Activated gamma-delta T cell treated with Interleukin-2 at 50 U/mL for 16 hours (primary cell): Measurements from ENCODE around the gene GRB14.

ENCODE experiments used
- DNase-seq: peaks from one replicate; pipeline ENCODE4 v3.0.0-alpha.2; 2020

GRB14 gene

GRCh38 chr2:164609790-164610189 is 11.5 kb downstream of the GRB14 start:
- DNase-seq = no peak

DNA sequence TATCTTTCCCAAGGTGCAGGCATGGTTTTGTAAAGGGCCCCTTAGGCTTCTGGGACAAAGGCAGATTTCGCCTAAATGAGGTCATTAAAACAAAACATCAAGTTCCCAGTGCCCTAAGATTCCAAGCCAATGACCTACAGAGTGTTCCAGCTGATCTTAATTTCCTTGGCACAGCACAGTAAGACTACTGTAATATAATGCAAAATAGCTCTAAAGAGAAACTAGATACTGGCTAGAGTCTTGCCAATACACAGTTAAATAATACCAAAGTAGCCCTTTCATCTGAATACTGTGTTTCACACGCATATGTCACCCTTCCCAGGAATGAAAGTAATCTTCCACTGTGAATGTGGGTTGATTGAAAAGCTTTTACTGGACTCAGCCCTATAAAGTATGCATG is 14.7 kb downstream of the GRB14 start:
- DNase-seq = no peak

DNA sequence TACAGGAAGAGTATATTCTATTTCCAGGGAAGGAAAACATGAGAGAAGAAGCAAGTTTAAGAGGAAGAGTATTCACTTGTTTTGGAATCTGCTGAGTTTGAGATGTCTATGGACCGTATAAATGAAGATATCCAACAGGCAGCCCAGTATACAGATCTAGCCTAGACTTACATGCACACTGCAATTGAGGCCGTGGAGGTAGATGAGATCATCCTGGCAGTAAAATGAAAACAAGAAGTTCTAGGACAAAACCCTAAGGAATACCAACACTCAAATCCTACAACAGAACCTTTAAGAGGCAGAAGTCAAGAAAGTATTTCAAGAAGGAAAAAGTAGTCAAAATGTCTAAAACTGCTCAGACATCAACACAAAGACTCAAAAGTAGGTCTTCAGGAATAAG is 16.0 kb downstream of the GRB14 start:
- DNase-seq = no peak

DNA sequence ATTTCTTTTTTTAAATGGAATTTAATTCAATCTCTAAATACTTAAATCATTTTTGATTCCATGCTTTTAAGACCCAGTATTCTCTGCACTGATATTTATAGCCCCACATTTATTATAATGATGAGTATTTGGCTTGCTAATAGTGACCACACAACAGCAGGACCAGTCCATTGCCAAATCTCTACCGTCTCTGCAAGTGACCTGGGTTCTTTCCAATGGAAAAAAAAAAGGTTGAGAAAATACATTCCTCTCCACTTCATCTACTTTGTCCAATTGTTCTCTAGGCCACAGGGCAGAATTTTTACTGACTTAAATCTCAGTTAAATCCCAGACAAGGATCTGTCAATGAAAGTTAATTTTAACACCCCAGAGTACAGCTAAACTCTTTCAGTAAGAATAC is 20.5 kb downstream of the GRB14 start:
- DNase-seq = no peak

DNA sequence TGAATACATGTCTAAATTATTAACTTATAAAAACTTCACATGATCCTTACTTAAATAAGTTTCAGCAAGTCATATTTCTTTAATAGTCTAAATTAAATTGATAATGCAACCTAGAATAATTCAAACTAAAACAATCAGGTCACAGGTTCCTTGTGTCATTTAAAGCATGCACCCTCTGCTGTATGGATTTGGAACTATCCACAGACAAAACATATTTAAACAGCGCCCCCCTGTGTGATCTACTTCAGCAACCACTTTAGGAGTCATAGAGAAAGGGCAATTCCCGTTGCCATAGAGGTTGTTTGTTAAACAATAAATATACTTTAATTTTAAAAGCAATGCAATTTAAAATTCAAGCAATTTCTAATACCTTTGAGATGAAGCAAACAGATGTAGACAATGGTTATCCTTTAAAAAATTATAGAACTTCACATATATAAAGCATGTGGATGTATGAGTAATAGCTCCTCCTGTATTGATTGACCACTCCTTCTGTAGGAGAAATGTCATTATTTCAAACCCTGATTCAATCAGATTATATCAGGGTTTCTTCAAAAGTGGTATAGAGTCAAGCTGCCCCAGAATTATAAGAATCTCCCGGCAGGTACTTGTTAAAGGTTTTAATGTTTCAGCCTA is 21.2 kb downstream of the GRB14 start:
- DNase-seq = no peak

DNA sequence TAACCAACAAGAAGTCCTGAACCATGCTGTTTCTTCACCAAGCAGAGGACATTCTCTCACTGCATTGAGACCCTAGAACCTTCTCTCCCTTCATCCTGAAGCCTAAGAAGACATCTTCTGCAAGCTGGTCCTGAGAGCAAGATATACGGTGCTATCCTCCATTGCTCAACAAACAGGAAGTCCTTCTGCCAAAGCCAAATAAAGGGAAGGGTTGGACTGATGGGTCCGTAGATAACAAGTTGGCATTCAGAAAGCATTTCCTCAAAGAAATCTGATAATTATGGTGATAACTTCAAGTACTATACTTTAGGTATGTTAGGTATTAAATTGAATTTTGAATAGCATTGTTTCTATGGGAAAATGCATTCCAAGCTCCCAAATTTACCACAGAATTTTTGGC is 23.3 kb downstream of the GRB14 start:
- no peak for DNase-seq

DNA sequence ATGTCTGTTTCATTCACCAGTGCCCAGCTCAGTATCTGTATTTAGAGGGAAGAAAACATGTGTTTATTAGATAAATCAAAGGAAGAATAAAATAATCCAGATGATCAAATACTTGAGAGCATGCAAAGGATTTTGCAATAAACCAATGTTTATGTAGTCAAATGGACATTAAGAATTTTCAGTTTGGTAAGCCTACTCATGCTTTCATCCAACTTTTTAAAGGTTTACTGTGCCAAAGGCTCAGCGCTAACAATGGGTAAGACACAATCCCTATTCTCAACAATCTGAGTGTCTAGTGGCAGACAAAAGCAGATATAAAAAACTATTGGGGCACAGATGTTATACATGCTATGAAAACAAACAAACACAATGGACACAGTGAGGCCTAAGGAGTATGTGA is 26.3 kb downstream of the GRB14 start:
- DNase-seq = no peak

DNA sequence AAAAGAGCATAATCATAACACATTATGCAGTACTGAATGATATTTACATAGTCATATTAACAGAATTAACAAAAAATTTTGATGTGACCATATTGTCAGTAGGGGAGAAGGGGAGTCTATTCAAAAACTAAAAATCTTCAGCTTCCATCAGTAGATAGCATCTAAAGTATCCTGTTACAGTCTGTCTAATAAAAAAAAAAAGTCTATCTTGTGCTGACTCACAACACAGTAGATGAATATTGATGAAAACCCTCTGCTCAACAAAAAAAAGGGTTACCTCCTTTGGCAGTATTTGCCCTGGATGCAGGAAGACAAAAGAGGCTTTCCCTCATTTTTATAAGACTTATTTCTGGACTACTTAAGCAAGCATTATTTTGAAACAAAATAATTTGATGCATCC is 27.3 kb downstream of the GRB14 start:
- DNase-seq = no peak

DNA sequence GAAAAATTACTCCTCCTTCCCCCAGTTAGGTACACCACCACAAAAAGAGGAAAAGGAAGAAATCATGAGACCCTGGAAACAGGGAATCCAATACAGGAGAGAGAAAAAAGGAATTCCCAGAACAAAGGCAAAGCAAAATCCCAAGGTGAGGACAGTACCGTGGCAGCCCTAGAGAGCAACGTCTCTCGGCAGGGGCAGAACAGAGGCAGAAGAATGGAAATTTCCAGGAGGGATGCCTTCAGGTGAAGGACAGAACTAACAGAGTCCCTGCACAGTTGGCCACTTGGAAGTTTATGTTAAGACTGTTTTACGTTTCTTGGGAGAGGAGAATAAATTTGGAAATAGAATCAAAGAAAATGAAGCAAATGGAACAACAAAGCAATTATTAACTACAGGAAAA is 27.7 kb downstream of the GRB14 start:
- DNase-seq = no peak

DNA sequence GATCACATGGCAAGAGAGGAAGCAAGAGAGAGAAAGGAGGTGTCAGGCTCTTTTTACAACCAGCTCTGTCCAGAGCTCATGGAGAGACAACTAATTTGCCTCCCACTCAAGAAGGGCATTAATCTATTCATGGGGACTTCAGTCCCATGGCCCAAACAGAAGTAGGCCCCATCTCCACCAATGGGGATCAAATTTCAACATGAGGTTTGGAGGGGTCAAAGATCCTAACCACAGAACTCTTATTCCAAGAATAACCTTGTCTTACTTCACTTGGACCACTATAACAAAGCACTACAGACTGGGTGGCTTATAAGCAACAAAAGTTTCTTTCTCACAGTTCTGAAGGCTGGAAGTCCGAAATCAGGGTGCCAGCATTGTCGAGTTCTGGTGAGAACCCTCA is 31.8 kb downstream of the GRB14 start:
- DNase-seq = no peak

GRCh38 chr2:164581050-164581449 is 40.2 kb downstream of the GRB14 start:
- DNase-seq = no peak

DNA sequence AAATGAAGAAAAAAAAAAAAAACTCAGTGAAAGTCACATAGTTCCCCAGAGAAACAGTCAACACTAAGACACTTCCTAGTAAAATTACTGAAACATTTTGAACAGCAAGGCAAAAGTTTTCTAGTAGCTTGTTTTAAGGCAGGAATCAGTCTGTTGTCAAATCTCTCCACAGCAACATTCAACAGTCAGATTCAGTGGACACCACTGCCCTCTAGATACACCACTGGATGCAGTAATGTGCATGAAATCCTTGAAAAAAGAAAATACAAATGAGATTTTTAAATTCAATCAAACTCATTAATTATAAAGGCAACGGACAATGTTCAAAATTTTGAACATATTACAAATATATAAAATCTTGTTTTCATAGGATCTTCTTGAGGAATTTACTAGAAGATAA is 46.4 kb downstream of the GRB14 start:
- no peak for DNase-seq

- DNase-seq = no peak
Observed at GRCh38 chr2:164570475-164570874, 50.8 kb downstream of the GRB14 start.

DNA sequence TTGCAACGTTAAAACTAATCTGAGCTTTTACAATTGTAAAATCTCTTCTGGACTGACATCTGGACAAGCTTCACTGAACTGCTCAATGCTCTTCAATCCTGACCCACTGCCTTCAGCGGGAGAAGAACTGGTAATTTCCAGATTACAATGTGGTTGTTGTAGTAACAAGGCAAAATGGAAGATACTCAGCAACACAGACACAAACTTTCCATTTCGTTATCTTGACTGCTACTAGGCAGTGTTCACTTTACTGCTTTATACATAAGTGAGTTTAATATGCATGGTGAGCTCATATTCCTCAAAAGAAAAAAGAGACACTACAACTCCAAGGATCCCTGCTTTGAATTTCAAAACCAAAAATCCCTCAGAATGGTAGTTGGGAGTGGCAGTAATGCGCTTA is 51.9 kb downstream of the GRB14 start:
- no peak for DNase-seq

GRCh38 chr2:164568317-164568716 is 53.0 kb downstream of the GRB14 start:
- DNase-seq = no peak

DNA sequence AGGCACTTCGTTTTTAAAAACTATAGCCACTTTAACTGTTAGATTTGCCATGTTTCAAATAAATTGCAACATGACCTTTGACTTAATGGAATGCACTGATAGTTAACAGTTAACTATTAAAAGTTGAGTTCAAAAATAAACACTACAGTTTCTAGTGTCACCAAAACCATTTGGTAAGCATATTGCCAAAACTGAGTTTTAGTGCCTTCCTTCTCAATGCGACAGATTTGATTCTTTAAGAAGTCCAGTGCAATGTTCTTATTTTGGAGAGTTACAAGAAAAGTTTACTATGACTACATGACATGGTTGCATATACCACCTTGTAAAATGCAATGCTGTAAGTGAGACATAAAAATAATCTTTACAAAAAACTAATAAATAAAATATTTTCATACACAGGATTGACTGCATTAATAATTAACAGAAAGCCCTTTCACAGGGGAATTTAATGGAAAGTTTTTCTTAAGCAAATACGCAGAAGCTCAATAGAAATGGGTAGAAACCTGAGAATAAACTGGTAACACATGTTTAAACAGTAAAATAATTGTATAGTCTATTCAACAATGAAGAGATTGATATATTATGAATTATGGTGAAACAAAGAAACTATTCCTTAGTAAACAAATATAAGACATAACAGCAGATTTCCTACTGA is 53.8 kb downstream of the GRB14 start:
- DNase-seq = no peak

DNA sequence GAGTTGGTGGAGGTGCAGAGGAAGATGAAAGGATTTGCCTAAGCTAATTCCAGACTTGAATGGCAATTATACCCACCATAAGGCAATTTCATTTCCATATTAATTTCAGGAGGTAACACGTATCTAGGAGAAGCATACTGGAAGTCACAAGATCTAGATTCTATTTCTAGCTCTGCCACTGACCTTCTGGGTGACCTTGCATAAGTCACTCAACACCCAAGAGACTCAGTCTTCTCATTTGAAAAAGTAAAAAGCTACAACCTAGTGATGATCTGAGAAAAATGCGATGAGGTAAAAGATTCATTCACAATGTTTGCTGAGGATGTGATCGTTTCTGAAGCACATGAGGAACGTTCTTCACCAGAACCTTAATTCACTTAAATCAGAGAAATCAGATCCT is 55.9 kb downstream of the GRB14 start:
- no peak for DNase-seq

GRCh38 chr2:164562666-164563065 is 58.6 kb downstream of the GRB14 start:
- no peak for DNase-seq

DNA sequence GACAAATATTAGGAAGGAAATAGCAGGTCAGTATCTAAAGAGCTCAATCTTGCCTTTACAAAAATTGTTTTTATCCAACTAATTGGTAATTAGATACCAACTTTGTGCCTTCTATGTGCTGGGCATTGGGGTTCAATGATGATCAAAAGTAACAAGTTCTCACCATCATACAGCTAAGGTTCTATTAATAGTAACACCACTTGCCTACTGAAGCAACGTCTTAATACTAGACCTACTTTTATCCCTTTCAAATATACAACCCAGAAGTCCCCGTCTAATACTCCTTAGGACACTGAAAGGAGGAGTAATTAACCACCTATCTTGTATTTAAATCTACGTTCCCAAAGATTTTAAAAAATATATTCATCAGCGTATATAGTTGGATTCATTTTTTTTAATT is 59.3 kb downstream of the GRB14 start:
- no peak for DNase-seq

DNA sequence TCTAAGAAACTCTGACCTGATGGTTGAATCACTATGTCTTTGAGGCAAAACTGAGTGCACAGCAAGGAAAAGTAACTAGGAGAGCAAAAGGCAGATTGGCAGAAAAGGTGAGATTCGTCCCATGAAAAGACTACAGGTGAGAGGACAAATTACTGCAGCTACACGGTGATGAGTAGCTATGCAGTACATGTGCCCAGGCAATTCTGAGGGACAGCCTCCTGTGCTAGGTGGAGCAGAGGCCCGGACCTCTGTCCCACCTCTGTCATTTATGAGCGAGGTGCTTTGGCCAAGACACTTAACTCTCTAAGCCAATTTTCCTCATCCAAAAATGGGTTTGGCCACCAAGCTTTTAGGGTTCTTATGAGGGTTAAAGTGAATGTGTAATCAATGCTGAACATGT is 59.9 kb downstream of the GRB14 start:
- no peak for DNase-seq

- no peak for DNase-seq
Observed at GRCh38 chr2:164560902-164561301, 60.4 kb downstream of the GRB14 start.

- no peak for DNase-seq
Observed at GRCh38 chr2:164560181-164560792, 61.0 kb downstream of the GRB14 start.

GRCh38 chr2:164558450-164558849 is 62.8 kb downstream of the GRB14 start:
- no peak for DNase-seq

GRCh38 chr2:164554487-164554886 is 66.8 kb downstream of the GRB14 start:
- no peak for DNase-seq

GRCh38 chr2:164551519-164551918 is 69.8 kb downstream of the GRB14 start:
- no peak for DNase-seq
